ENCODE data around the gene PLXNA2.

DNA sequence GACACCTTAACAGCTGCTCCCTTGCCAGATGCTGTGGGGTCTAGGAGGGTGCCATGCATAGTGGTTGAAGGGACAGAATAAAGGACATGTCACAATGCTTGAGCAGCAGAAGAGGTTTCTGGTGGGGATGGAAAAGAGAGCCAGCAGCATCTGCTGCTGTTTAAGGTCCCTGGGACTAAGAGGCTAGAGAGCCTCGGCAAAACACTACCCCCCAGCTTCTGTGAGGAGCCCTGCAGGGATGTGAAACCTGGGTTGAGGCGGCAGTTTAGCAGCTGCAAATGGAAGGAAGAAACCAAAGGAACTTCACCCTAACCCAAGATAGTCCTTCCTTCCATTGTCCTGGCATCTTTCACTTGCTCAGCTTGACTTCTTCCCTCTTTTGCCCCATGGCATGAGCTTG lies 39.4 kb downstream of the PLXNA2 start:
- TF ChIP-seq, protein P1, sequence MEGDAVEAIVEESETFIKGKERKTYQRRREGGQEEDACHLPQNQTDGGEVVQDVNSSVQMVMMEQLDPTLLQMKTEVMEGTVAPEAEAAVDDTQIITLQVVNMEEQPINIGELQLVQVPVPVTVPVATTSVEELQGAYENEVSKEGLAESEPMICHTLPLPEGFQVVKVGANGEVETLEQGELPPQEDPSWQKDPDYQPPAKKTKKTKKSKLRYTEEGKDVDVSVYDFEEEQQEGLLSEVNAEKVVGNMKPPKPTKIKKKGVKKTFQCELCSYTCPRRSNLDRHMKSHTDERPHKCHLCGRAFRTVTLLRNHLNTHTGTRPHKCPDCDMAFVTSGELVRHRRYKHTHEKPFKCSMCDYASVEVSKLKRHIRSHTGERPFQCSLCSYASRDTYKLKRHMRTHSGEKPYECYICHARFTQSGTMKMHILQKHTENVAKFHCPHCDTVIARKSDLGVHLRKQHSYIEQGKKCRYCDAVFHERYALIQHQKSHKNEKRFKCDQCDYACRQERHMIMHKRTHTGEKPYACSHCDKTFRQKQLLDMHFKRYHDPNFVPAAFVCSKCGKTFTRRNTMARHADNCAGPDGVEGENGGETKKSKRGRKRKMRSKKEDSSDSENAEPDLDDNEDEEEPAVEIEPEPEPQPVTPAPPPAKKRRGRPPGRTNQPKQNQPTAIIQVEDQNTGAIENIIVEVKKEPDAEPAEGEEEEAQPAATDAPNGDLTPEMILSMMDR (conservative IDR thresholded peaks at IDR 0.05), result no peak
- TF ChIP-seq EZH2 (IDR thresholded peaks at IDR 0.05; ENCODE audit: low read depth), result no peak

All from PC-9 (cell line).